DND-41 (cell line): ENCODE data around the gene CALHM6.

Source experiments
- ATAC-seq: fragments of 200-7000 bp; cut with Tn5 transposase; 3 replicates; pipeline ENCODE4 v1.9.1; 2021; ENCODE audit warnings: low read depth; ENCODE audit not compliant: insufficient read depth
- DNase-seq: peaks from one replicate; pipeline ENCODE4 v3.0.0-alpha.2; 2020
- H2AFZ ChIP-seq: 2 replicates; pipeline ENCODE4 v1.6.0; 2012; ENCODE audit warnings: low read depth, low read length
- H3K27ac ChIP-seq: 2 replicates; pipeline ENCODE4 v1.5.1; 2012; ENCODE audit warnings: low read length, inconsistent platforms
- H3K27me3 ChIP-seq: fragments of 200-600 bp; sonication (generic); 2 replicates; pipeline ENCODE4 v1.6.0; 2012; ENCODE audit warnings: low read length, mild to moderate bottlenecking, inconsistent platforms; ENCODE audit not compliant: insufficient read depth, poor library complexity
- H3K36me3 ChIP-seq: 2 replicates; pipeline ENCODE4 v1.5.1; 2012; ENCODE audit warnings: low read length, inconsistent platforms; ENCODE audit not compliant: insufficient read depth
- H3K4me1 ChIP-seq: 2 replicates; pipeline ENCODE4 v1.5.1; 2012; ENCODE audit warnings: mild to moderate bottlenecking, low read length; ENCODE audit not compliant: insufficient read depth
- H3K4me2 ChIP-seq: 2 replicates; pipeline ENCODE4 v1.6.0; 2012; ENCODE audit warnings: mild to moderate bottlenecking, moderate library complexity, low read length, inconsistent platforms; ENCODE audit not compliant: insufficient read depth
- H3K4me3 ChIP-seq, 2 experiments: fragments of 200-600 bp in 1 of 2; shearing (Covaris generic) in 1 of 2; 2 replicates each; pipeline ENCODE4 v1.5.1; 2012 to 2016; ENCODE audit warnings: inconsistent platforms in 2 of 2, low read length in 2 of 2, mild to moderate bottlenecking in 2 of 2, low read depth in 1 of 2, moderate library complexity in 1 of 2
- H3K79me2 ChIP-seq: 2 replicates; pipeline ENCODE4 v1.6.0; 2012; ENCODE audit warnings: low read length, inconsistent platforms; ENCODE audit not compliant: insufficient read depth
- H3K9ac ChIP-seq: 2 replicates; pipeline ENCODE4 v1.6.0; 2012; ENCODE audit warnings: low read depth, mild to moderate bottlenecking, inconsistent platforms, low read length, moderate library complexity
- H3K9me3 ChIP-seq: 2 replicates; pipeline ENCODE4 v1.5.1; 2012; ENCODE audit warnings: low read length, moderate library complexity, mild to moderate bottlenecking, inconsistent platforms; ENCODE audit not compliant: insufficient read depth, severe bottlenecking
- H4K20me1 ChIP-seq: 2 replicates; pipeline ENCODE4 v1.6.0; 2012; ENCODE audit warnings: low read length; ENCODE audit not compliant: insufficient read depth
- EZH2 ChIP-seq: IDR thresholded peaks from 3 replicates; pipeline ENCODE4 v1.6.1; 2012; ENCODE audit warnings: borderline replicate concordance, low read depth, mild to moderate bottlenecking, moderate library complexity, low read length, inconsistent platforms; ENCODE audit not compliant: severe bottlenecking
- TF ChIP-seq, protein P1 (sequence below): IDR thresholded peaks from 2 replicates; pipeline ENCODE4 v1.5.1; 2012; ENCODE audit warnings: borderline replicate concordance, low read length, moderate library complexity, mild to moderate bottlenecking; ENCODE audit not compliant: poor library complexity, severe bottlenecking; ENCODE audit errors: extremely low read depth

Gene CALHM6

GRCh38 chr6:116419069-116419786, 41.9 kb upstream of the CALHM6 start:
- DNase-seq (no peak), ATAC-seq (no peak)
- H3K9me3 ChIP-seq, result no peaks in the 10 kb centered on the region
- no peaks in the 10 kb centered on the region for H3K4me1 ChIP-seq
- no peaks in the 10 kb centered on the region for H3K79me2 ChIP-seq
- TF ChIP-seq, protein P1, sequence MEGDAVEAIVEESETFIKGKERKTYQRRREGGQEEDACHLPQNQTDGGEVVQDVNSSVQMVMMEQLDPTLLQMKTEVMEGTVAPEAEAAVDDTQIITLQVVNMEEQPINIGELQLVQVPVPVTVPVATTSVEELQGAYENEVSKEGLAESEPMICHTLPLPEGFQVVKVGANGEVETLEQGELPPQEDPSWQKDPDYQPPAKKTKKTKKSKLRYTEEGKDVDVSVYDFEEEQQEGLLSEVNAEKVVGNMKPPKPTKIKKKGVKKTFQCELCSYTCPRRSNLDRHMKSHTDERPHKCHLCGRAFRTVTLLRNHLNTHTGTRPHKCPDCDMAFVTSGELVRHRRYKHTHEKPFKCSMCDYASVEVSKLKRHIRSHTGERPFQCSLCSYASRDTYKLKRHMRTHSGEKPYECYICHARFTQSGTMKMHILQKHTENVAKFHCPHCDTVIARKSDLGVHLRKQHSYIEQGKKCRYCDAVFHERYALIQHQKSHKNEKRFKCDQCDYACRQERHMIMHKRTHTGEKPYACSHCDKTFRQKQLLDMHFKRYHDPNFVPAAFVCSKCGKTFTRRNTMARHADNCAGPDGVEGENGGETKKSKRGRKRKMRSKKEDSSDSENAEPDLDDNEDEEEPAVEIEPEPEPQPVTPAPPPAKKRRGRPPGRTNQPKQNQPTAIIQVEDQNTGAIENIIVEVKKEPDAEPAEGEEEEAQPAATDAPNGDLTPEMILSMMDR, result no peak
- TF ChIP-seq EZH2, result no peak
- no peak overlapping the region for H3K4me3 ChIP-seq
- H3K9ac ChIP-seq, result no peak overlapping the region
- H3K27me3 ChIP-seq, result no peaks in the 10 kb centered on the region
- no peaks in the 10 kb centered on the region for H4K20me1 ChIP-seq
- no peak overlapping the region for H2AFZ ChIP-seq
- no peak overlapping the region for H3K4me2 ChIP-seq
- no peak overlapping the region for H3K27ac ChIP-seq
- H3K36me3 ChIP-seq, result no peaks in the 10 kb centered on the region

GRCh38 chr6:116420341-116420740, 40.8 kb upstream of the CALHM6 start:
- DNase-seq, result no peak
- H3K27me3 ChIP-seq, result no peaks in the 10 kb centered on the region
- no peak overlapping the region for H2AFZ ChIP-seq
- no peaks in the 10 kb centered on the region for H3K4me1 ChIP-seq
- no peak overlapping the region for H3K4me2 ChIP-seq
- no peaks in the 10 kb centered on the region for H3K9me3 ChIP-seq
- no peak overlapping the region for H3K4me3 ChIP-seq
- H3K27ac ChIP-seq, result no peak overlapping the region
- no peak for ATAC-seq
- H3K9ac ChIP-seq, result no peak overlapping the region
- TF ChIP-seq, protein P1, result no peak
- TF ChIP-seq EZH2, result no peak
- no peaks in the 10 kb centered on the region for H3K79me2 ChIP-seq
- H4K20me1 ChIP-seq, result no peaks in the 10 kb centered on the region
- no peaks in the 10 kb centered on the region for H3K36me3 ChIP-seq

GRCh38 chr6:116422238-116422637, 38.9 kb upstream of the CALHM6 start:
- H3K27me3 ChIP-seq, result no peaks in the 10 kb centered on the region
- H3K4me3 ChIP-seq, result no peak overlapping the region
- no peaks in the 10 kb centered on the region for H4K20me1 ChIP-seq
- H3K36me3 ChIP-seq, result no peaks in the 10 kb centered on the region
- H3K27ac ChIP-seq, result no peak overlapping the region
- H3K9me3 ChIP-seq, result no peaks in the 10 kb centered on the region
- DNase-seq (no peak), ATAC-seq (no peak)
- H2AFZ ChIP-seq, result no peak overlapping the region
- TF ChIP-seq, protein P1, result no peak
- no peak for TF ChIP-seq EZH2
- H3K9ac ChIP-seq, result no peak overlapping the region
- no peak overlapping the region for H3K4me2 ChIP-seq
- H3K79me2 ChIP-seq, result no peaks in the 10 kb centered on the region
- no peaks in the 10 kb centered on the region for H3K4me1 ChIP-seq

DNA sequence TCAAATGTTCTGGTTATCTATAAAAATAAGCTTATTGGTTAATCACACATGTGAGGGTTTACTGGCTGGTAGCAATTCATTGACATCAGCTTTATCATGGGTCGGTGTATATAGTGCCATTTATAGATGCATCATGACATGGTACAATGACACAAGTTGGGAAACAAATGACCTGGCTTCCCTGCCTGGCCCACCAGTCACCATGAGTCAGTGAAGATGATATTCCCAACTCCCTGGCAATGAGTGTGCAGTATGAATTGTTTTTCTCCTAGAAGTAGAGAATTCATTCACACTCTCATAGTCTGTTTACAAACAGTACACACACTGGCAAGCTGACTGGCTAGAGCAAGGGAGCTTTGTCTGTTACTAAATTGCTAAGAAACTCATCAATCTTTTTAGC, 37.2 kb upstream of the CALHM6 start:
- Histone ChIP-seq H3K27me3 (no peaks in the 10 kb centered on the region), H3K79me2 (no peaks in the 10 kb centered on the region), H3K9ac (no peak overlapping the region), H4K20me1 (no peaks in the 10 kb centered on the region), H3K4me3 (no peak overlapping the region), H2AFZ (no peak overlapping the region), H3K36me3 (no peaks in the 10 kb centered on the region), H3K27ac (no peak overlapping the region), H3K4me1 (no peaks in the 10 kb centered on the region), H3K9me3 (no peaks in the 10 kb centered on the region), H3K4me2 (no peak overlapping the region)
- no peak for DNase-seq
- no peak for ATAC-seq
- TF ChIP-seq EZH2, result no peak
- TF ChIP-seq, protein P1, result no peak
